PC-3 (cell line): ENCODE data around the gene TBC1D21. TPM values are rescaled to one million over a fixed set of nuclear protein-coding genes. Genes with fewer than 3 reads are reported as not detected.
A peak's percentile ranks its signal among the peaks of the same experiment; 100 is the strongest.

Experiments
- ATAC-seq: fragments of 200-7000 bp; cut with Tn5 transposase; 2 replicates; pipeline ENCODE4 v1.9.1; 2020; ENCODE audit warnings: mild to moderate bottlenecking, moderate library complexity
- BruUV-seq: library from RNA; stranded (reverse); fragments of 400-500 nt; replicated peaks from 2 replicates; lab custom pipeline; 2021; lab: Mats Ljungman, UMichigan
- CTCF ChIA-PET: fragments of 300-600 bp; sonication (Branson Sonifier 250); formaldehyde crosslinking; loops from one replicate; lab custom pipeline; 2022; ENCODE audit warnings: antibody characterized with exemption; lab: Charles Lee
- POLR2A ChIA-PET: fragments of 300-600 bp; sonication (Branson Sonifier 250); formaldehyde crosslinking; loops from one replicate; lab custom pipeline; 2022; ENCODE audit warnings: antibody characterized with exemption; ENCODE audit not compliant: unreplicated experiment; lab: Charles Lee
- DNase-seq: peaks from one replicate; pipeline ENCODE4 v3.0.0-alpha.2; 2015
- H2AFZ ChIP-seq: fragments of 300-600 bp; sonication (generic); 2 replicates; pipeline ENCODE4 v1.6.0; 2016; ENCODE audit warnings: antibody characterized with exemption, low read length
- H3F3A ChIP-seq: fragments of 300-600 bp; sonication (generic); one replicate; pipeline ENCODE4 v1.6.0; 2017; ENCODE audit warnings: antibody characterized with exemption, low read length, control low read depth, mild to moderate bottlenecking; ENCODE audit not compliant: unreplicated experiment
- H3K27ac ChIP-seq: fragments of 300-600 bp; sonication (generic); 2 replicates; pipeline ENCODE4 v1.5.1; 2016; ENCODE audit warnings: mild to moderate bottlenecking, low read length
- H3K27me3 ChIP-seq: fragments of 300-600 bp; sonication (generic); 2 replicates; pipeline ENCODE4 v1.6.1; 2016; ENCODE audit warnings: low read length, mixed read lengths
- H3K36me3 ChIP-seq: fragments of 300-600 bp; sonication (generic); 2 replicates; pipeline ENCODE4 v1.6.1; 2016; ENCODE audit warnings: low read depth, mixed run types, low read length, mixed read lengths
- H3K4me1 ChIP-seq: fragments of 300-600 bp; sonication (generic); 2 replicates; pipeline ENCODE4 v1.5.1; 2016; ENCODE audit warnings: low read length; ENCODE audit not compliant: insufficient read depth
- H3K4me2 ChIP-seq: fragments of 300-600 bp; sonication (generic); 2 replicates; pipeline ENCODE4 v1.6.0; 2016; ENCODE audit warnings: low read length
- H3K4me3 ChIP-seq: fragments of 300-600 bp; sonication (generic); 2 replicates; pipeline ENCODE4 v1.5.1; 2016; ENCODE audit warnings: mild to moderate bottlenecking, low read length, mixed read lengths
- H3K79me2 ChIP-seq: fragments of 300-600 bp; sonication (generic); 2 replicates; pipeline ENCODE4 v1.6.1; 2017; ENCODE audit warnings: low read length, mixed read lengths
- H3K9ac ChIP-seq: fragments of 300-600 bp; sonication (generic); 2 replicates; pipeline ENCODE4 v1.6.0; 2016; ENCODE audit warnings: mild to moderate bottlenecking, low read length
- H3K9me2 ChIP-seq: fragments of 300-600 bp; sonication (generic); replicated peaks from 2 replicates; pipeline ENCODE4 v1.6.1; 2016; ENCODE audit warnings: mixed run types, low read length, mixed read lengths
- H3K9me3 ChIP-seq: fragments of 300-600 bp; sonication (generic); 2 replicates; pipeline ENCODE4 v1.6.1; 2016; ENCODE audit warnings: low read length, mixed read lengths
- H4K20me1 ChIP-seq: fragments of 300-600 bp; sonication (generic); 2 replicates; pipeline ENCODE4 v1.6.1; 2016; ENCODE audit warnings: low read length, mixed read lengths
- EZH2 ChIP-seq: fragments of 300-600 bp; sonication (generic); IDR thresholded peaks from one replicate; pipeline ENCODE4 v1.6.1; 2017; ENCODE audit warnings: antibody characterized with exemption, mild to moderate bottlenecking, low read length; ENCODE audit not compliant: unreplicated experiment
- EZH2phosphoT487 ChIP-seq: fragments of 300-600 bp; sonication (generic); IDR thresholded peaks from 2 replicates; pipeline ENCODE4 v1.6.1; 2018; ENCODE audit warnings: mild to moderate bottlenecking, antibody characterized with exemption, low read length, borderline replicate concordance
- intact Hi-C: fragments of 100-400 bp; cut with micrococcal nuclease; formaldehyde crosslinking; loops from 2 replicates; pipeline ENCODE4 v1.9.0; 2023
- total RNA-seq: library from RNA; depleted of rRNA; stranded (reverse); fragments of >200 nt; gene quantifications from 2 replicates; pipeline ENCODE4 v1.2.3, GENCODE V29; 2014
- TF ChIP-seq, protein P1 (sequence below): fragments of 300-600 bp; sonication (generic); conservative IDR thresholded peaks from 2 replicates; pipeline ENCODE4 v1.5.1; 2017; ENCODE audit warnings: antibody characterized with exemption, low read depth, mild to moderate bottlenecking, low read length

Gene TBC1D21
- total RNA-seq, 1 experiment from 2014 or later: not detected

DNA sequence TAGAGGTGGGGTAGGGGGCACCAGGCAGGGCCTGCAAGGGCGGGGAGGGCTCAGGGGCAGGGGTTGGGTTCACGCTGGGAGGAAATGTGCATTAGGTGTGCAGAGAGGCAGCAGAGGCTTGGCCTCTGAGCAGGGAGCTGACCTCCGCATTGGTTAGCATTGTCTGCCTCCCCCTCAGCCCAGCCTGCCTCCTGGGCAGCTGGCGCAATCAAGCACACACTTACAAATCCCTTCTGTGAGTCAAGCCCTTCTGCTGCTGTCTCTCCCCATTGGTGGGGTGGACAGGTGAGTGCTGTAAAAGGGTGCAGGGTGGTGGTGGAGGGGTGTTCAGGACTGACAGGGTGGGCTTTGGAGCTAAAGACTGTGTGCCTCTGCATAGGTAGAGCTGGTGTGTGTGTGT is 62.2 kb downstream of the TBC1D21 start:
- Histone ChIP-seq H3K4me3 (peak overlapping the region; percentile 51; the same call in 1 of the 2 replicates), H3K4me1 (peaks cover 90% of the 10 kb centered on the region), H3K79me2 (peaks cover 92% of the 10 kb centered on the region), H3F3A (peaks cover 12% of the 10 kb centered on the region), H3K27me3 (no peaks in the 10 kb centered on the region), H3K4me2 (peak overlapping the region; percentile 68), H4K20me1 (no peaks in the 10 kb centered on the region), H3K9ac (peak overlapping the region; percentile 78), H3K9me3 (no peaks in the 10 kb centered on the region), H2AFZ (no peak overlapping the region), H3K36me3 (peaks cover 4% of the 10 kb centered on the region; the same call in 1 of the 2 replicates), H3K27ac (peak overlapping the region; percentile 98), H3K9me2 (no peaks in the 10 kb centered on the region)
- ChIA-PET POLR2A (interaction anchor here (0.6 kb wide), 1 partner anchor 18 kb away, joined by 3 read pairs; no protein-coding TSS in a partner anchor), CTCF (no interaction called here)
- no peak for TF ChIP-seq EZH2phosphoT487
- peak; percentile 70 for DNase-seq
- ATAC-seq: no peak
- intact Hi-C loops: no loop called here
- BruUV-seq: no TSS peak

DNA sequence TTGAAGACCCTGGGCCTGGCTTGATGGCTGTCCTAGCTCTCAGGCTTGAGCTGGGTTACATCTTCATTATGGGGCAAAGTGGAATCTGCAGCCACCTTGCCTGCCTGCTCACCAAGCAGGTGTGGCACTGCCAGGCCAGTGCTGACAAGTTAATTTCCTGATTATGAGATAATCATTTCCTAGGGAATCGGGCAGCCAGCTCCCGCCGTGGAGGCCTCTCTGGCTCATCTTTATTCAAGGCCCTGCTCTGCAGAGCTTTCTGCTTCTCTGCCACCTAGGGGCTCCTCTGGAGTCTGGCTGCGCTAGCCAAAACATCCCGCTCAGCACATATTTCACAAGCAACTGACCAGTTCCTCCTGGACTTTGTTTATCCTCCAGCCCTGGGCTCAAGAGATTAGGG is 62.8 kb downstream of the TBC1D21 start:
- no peaks in the 10 kb centered on the region for H3K9me2 ChIP-seq
- no peak for TF ChIP-seq EZH2phosphoT487
- TF ChIP-seq, protein P1, sequence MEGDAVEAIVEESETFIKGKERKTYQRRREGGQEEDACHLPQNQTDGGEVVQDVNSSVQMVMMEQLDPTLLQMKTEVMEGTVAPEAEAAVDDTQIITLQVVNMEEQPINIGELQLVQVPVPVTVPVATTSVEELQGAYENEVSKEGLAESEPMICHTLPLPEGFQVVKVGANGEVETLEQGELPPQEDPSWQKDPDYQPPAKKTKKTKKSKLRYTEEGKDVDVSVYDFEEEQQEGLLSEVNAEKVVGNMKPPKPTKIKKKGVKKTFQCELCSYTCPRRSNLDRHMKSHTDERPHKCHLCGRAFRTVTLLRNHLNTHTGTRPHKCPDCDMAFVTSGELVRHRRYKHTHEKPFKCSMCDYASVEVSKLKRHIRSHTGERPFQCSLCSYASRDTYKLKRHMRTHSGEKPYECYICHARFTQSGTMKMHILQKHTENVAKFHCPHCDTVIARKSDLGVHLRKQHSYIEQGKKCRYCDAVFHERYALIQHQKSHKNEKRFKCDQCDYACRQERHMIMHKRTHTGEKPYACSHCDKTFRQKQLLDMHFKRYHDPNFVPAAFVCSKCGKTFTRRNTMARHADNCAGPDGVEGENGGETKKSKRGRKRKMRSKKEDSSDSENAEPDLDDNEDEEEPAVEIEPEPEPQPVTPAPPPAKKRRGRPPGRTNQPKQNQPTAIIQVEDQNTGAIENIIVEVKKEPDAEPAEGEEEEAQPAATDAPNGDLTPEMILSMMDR: no peak
- no peak for TF ChIP-seq EZH2
- H4K20me1 ChIP-seq: no peaks in the 10 kb centered on the region
- DNase-seq: no peak
- no TSS peak for BruUV-seq
- CTCF ChIA-PET: no interaction called here
- POLR2A ChIA-PET: no interaction called here
- H3K4me1 ChIP-seq: peaks cover 90% of the 10 kb centered on the region
- no peaks in the 10 kb centered on the region for H3K9me3 ChIP-seq
- ATAC-seq: no peak
- no peaks in the 10 kb centered on the region for H3K27me3 ChIP-seq
- H2AFZ ChIP-seq: no peak overlapping the region
- H3K27ac ChIP-seq: peak overlapping the region; percentile 98
- peak overlapping the region; percentile 68 for H3K4me2 ChIP-seq
- H3K36me3 ChIP-seq: peaks cover 4% of the 10 kb centered on the region; the same call in 1 of the 2 replicates
- intact Hi-C loops: no loop called here
- H3F3A ChIP-seq: peaks cover 12% of the 10 kb centered on the region
- H3K79me2 ChIP-seq: peaks cover 87% of the 10 kb centered on the region
- H3K4me3 ChIP-seq: peak overlapping the region; percentile 51
- H3K9ac ChIP-seq: peak overlapping the region; percentile 78; the same call in 1 of the 2 replicates

DNA sequence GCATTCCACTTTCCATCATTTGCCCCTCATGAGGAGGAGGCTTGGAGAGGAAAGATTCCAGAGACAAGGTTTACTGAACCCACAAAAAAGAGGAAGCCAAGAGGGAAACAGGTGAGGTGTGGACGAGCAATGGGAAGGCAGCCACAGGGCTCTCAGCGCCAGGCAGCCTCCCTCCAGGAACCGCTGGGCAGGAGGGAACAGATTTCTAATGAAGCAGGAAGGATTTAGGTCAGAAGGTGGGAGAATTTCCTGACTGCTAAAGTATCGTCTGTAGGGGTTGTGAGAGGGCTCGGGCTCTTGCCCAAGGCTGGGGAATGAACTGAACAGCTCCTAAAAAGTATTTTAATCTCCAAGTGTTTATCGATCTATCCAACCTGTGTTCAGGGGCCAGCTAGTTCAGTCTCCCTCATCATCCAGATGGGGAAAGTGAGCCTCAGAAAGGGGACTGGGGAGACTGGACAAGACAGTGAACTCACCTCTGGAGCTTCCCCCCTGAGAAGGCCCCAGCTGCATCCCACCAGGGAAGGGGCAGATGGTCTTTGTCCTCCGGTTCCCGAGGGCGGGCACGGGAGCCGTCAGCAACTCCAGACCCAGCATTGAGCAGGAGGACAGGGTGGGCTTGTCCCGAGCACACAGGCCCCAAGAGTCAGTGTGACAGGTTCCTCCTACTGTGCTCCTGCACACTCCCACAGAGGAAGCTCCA is 63.4 kb downstream of the TBC1D21 start:
- peaks cover 90% of the 10 kb centered on the region for H3K4me1 ChIP-seq
- peaks cover 82% of the 10 kb centered on the region for H3K79me2 ChIP-seq
- no peak overlapping the region for H2AFZ ChIP-seq
- H3K36me3 ChIP-seq: peaks cover 4% of the 10 kb centered on the region; the same call in 1 of the 2 replicates
- TF ChIP-seq EZH2: no peak
- TF ChIP-seq EZH2phosphoT487: no peak
- TF ChIP-seq, protein P1: no peak
- ATAC-seq: no peak
- peak overlapping the region; percentile 98 for H3K27ac ChIP-seq
- DNase-seq: no peak
- peak overlapping the region; percentile 78; the same call in 1 of the 2 replicates for H3K9ac ChIP-seq
- peak overlapping the region; percentile 68 for H3K4me2 ChIP-seq
- H3K27me3 ChIP-seq: no peaks in the 10 kb centered on the region
- intact Hi-C loops: no loop called here
- no TSS peak for BruUV-seq
- ChIA-PET POLR2A (no interaction called here), CTCF (no interaction called here)
- peaks cover 12% of the 10 kb centered on the region for H3F3A ChIP-seq
- no peaks in the 10 kb centered on the region for H4K20me1 ChIP-seq
- no peaks in the 10 kb centered on the region for H3K9me2 ChIP-seq
- H3K4me3 ChIP-seq: peak overlapping the region; percentile 51
- no peaks in the 10 kb centered on the region for H3K9me3 ChIP-seq
